Effector memory CD8-positive, alpha-beta T cell (primary cell): Measurements from ENCODE around the gene KRTAP9-2.
"Not testable (repeated sequence)": the region's sequence is repeated elsewhere in the genome, so short reads cannot be mapped to it uniquely, and the experiment has no call there.

Experiments used
- ATAC-seq: fragments of 150-1000 bp; cut with Tn5 transposase; replicated peaks from 2 replicates; pipeline ENCODE4 v1.10.0; 2021; ENCODE audit warnings: mild to moderate bottlenecking, moderate library complexity
- DNase-seq, 3 experiments: peaks; one replicate each; pipeline ENCODE4 v3.0.0; 2021
- H3K27ac Mint-ChIP-seq, 2 donors: one replicate each; pipeline ENCODE4 v1.8.0; 2022; ENCODE audit warnings: mild to moderate bottlenecking in 2 of 2, mixed read lengths in 2 of 2, moderate library complexity in 2 of 2
- H3K27me3 Mint-ChIP-seq, 2 donors: one replicate each; pipeline ENCODE4 v1.8.0; 2022; ENCODE audit warnings: mixed read lengths in 2 of 2
- H3K36me3 Mint-ChIP-seq: one replicate; pipeline ENCODE4 v1.8.0; 2022; ENCODE audit warnings: mild to moderate bottlenecking, moderate library complexity, mixed read lengths; ENCODE audit not compliant: insufficient read depth
- H3K4me1 Mint-ChIP-seq, 2 donors: one replicate each; pipeline ENCODE4 v1.8.0; 2022; ENCODE audit warnings: low read depth in 2 of 2, mixed read lengths in 2 of 2
- H3K4me3 Mint-ChIP-seq, 2 donors: one replicate each; pipeline ENCODE4 v1.8.0; 2022; ENCODE audit warnings: mild to moderate bottlenecking in 2 of 2, mixed read lengths in 2 of 2, moderate library complexity in 2 of 2
- H3K9me3 Mint-ChIP-seq, 2 donors: one replicate each; pipeline ENCODE4 v1.8.0; 2022; ENCODE audit warnings: mixed read lengths in 2 of 2

KRTAP9-2 gene

GRCh38 chr17:41211845-41212466 is 14.5 kb upstream of the KRTAP9-2 start:
- H3K9me3 Mint-ChIP-seq, result no peaks in the 10 kb centered on the region
- H3K4me3 Mint-ChIP-seq, result no peak overlapping the region
- no peak overlapping the region for H3K27ac Mint-ChIP-seq
- H3K4me1 Mint-ChIP-seq, result no peaks in the 10 kb centered on the region
- peaks cover 62 to 85% of the 10 kb centered on the region in 2 donors for H3K27me3 Mint-ChIP-seq
- no peaks in the 10 kb centered on the region for H3K36me3 Mint-ChIP-seq
- ATAC-seq (no peak), DNase-seq (no peak)

GRCh38 chr17:41212524-41213169 is 13.8 kb upstream of the KRTAP9-2 start:
- H3K4me3 Mint-ChIP-seq, result no peak overlapping the region

GRCh38 chr17:41215681-41216080 is 10.8 kb upstream of the KRTAP9-2 start:
- no peak overlapping the region for H3K27ac Mint-ChIP-seq
- ATAC-seq, result no peak
- no peaks in the 10 kb centered on the region for H3K4me1 Mint-ChIP-seq
- H3K27me3 Mint-ChIP-seq, result peaks cover 58 to 62% of the 10 kb centered on the region in 2 donors
- no peak for DNase-seq
- no peak overlapping the region for H3K4me3 Mint-ChIP-seq
- H3K9me3 Mint-ChIP-seq, result no peaks in the 10 kb centered on the region
- no peaks in the 10 kb centered on the region for H3K36me3 Mint-ChIP-seq

More at GRCh38 chr17:41212524-41213169, 13.8 kb upstream of the KRTAP9-2 start:
- Mint-ChIP-seq H3K9me3 (no peaks in the 10 kb centered on the region), H3K27me3 (peaks cover 66 to 89% of the 10 kb centered on the region in 2 donors), H3K36me3 (no peaks in the 10 kb centered on the region), H3K27ac (peak overlapping the region in 1 of 2 donors; percentile 57), H3K4me1 (no peaks in the 10 kb centered on the region)
- no peak for DNase-seq
- no peak for ATAC-seq

- H3K4me3 Mint-ChIP-seq, result no peak overlapping the region
- ATAC-seq (no peak), DNase-seq (no peak)
- H3K27me3 Mint-ChIP-seq, result peaks cover 15 to 16% of the 10 kb centered on the region in 2 donors
- H3K27ac Mint-ChIP-seq, result no peak overlapping the region
- no peaks in the 10 kb centered on the region for H3K9me3 Mint-ChIP-seq
- no peaks in the 10 kb centered on the region for H3K4me1 Mint-ChIP-seq
- H3K36me3 Mint-ChIP-seq, result no peaks in the 10 kb centered on the region
Measured at GRCh38 chr17:41223821-41224220, 2.6 kb upstream of the KRTAP9-2 start.

GRCh38 chr17:41226051-41226450 is 397 bp upstream of the KRTAP9-2 start:
- Mint-ChIP-seq H3K27me3 (peaks cover 14 to 15% of the 10 kb centered on the region in 2 donors), H3K4me3 (no peak overlapping the region), H3K36me3 (no peaks in the 10 kb centered on the region), H3K4me1 (no peaks in the 10 kb centered on the region), H3K9me3 (no peaks in the 10 kb centered on the region), H3K27ac (no peak overlapping the region)
- DNase-seq (no peak), ATAC-seq (no peak)

- no peak overlapping the region for H3K27ac Mint-ChIP-seq
- H3K9me3 Mint-ChIP-seq, result no peaks in the 10 kb centered on the region
- peaks cover 31 to 36% of the 10 kb centered on the region in 2 donors for H3K27me3 Mint-ChIP-seq
- ATAC-seq (no peak), DNase-seq (no peak)
- no peaks in the 10 kb centered on the region for H3K4me1 Mint-ChIP-seq
- H3K4me3 Mint-ChIP-seq, result no peak overlapping the region
- no peaks in the 10 kb centered on the region for H3K36me3 Mint-ChIP-seq
Measured at GRCh38 chr17:41230094-41230493, 3.6 kb downstream of the KRTAP9-2 start.

GRCh38 chr17:41231731-41232130 is 5.3 kb downstream of the KRTAP9-2 start:
- Mint-ChIP-seq H3K27me3 (peaks cover 45 to 46% of the 10 kb centered on the region in 2 donors), H3K9me3 (no peaks in the 10 kb centered on the region), H3K4me1 (no peaks in the 10 kb centered on the region), H3K36me3 (no peaks in the 10 kb centered on the region), H3K4me3 (no peak overlapping the region), H3K27ac (no peak overlapping the region)
- DNase-seq (no peak), ATAC-seq (no peak)

GRCh38 chr17:41232399-41233105 is 6.1 kb downstream of the KRTAP9-2 start, which contains the start of gene KRTAP9-3:
TSS of gene KRTAP9-3 (plus strand) at chr17:41232449. CDS start at chr17:41232502, 53 bp downstream.
- H3K4me3 Mint-ChIP-seq, H3K4me1 Mint-ChIP-seq, DNase-seq, ATAC-seq, H3K36me3 Mint-ChIP-seq, H3K9me3 Mint-ChIP-seq, H3K27ac Mint-ChIP-seq: not testable (repeated sequence)
- peaks cover 49 to 51% of the 10 kb centered on the region in 2 donors for H3K27me3 Mint-ChIP-seq

- not testable (repeated sequence) for H3K9me3 Mint-ChIP-seq, H3K4me3 Mint-ChIP-seq, H3K4me1 Mint-ChIP-seq, ATAC-seq, H3K36me3 Mint-ChIP-seq, DNase-seq, H3K27ac Mint-ChIP-seq
- peaks cover 51 to 77% of the 10 kb centered on the region in 2 donors for H3K27me3 Mint-ChIP-seq
Measured at GRCh38 chr17:41237116-41237515, 10.7 kb downstream of the KRTAP9-2 start.

- ATAC-seq, H3K36me3 Mint-ChIP-seq, H3K4me1 Mint-ChIP-seq, DNase-seq, H3K9me3 Mint-ChIP-seq, H3K4me3 Mint-ChIP-seq, H3K27ac Mint-ChIP-seq: not testable (repeated sequence)
- H3K27me3 Mint-ChIP-seq, result peaks cover 56 to 79% of the 10 kb centered on the region in 2 donors
Measured at GRCh38 chr17:41237949-41238437, 11.5 kb downstream of the KRTAP9-2 start, which contains the start of gene KRTAP9-8. TSS of gene KRTAP9-8 (plus strand) at chr17:41237999. CDS start at chr17:41238052, 53 bp downstream.

- not testable (repeated sequence) for DNase-seq, H3K4me1 Mint-ChIP-seq, H3K9me3 Mint-ChIP-seq, H3K36me3 Mint-ChIP-seq, ATAC-seq, H3K4me3 Mint-ChIP-seq
- H3K27ac Mint-ChIP-seq, result peak overlapping the region in 1 of 2 donors; percentile 82
- H3K27me3 Mint-ChIP-seq, result peaks cover 17 to 31% of the 10 kb centered on the region in 2 donors
Measured at GRCh38 chr17:41246995-41247787, 20.7 kb downstream of the KRTAP9-2 start.

GRCh38 chr17:41249637-41250240 is 23.3 kb downstream of the KRTAP9-2 start, which contains the start of gene KRTAP9-4:
TSS of gene KRTAP9-4 (plus strand) at chr17:41249687. CDS start at chr17:41249721, 34 bp downstream.
- not testable (repeated sequence) for H3K4me1 Mint-ChIP-seq, DNase-seq

More at GRCh38 chr17:41249637-41250240, 23.3 kb downstream of the KRTAP9-2 start, which contains the start of gene KRTAP9-4:
- H3K27ac Mint-ChIP-seq, result peak within 1 kb of the TSS in 1 of 2 donors; percentile 5
- not testable (repeated sequence) for ATAC-seq, H3K4me3 Mint-ChIP-seq, H3K36me3 Mint-ChIP-seq, H3K9me3 Mint-ChIP-seq
- H3K27me3 Mint-ChIP-seq, result peaks cover 18 to 24% of the 10 kb centered on the region in 2 donors
